Measurements from ENCODE around the gene MLX. TPM values are rescaled to one million over a fixed set of nuclear protein-coding genes. Genes with fewer than 3 reads are reported as not detected.
"Not testable (repeated sequence)": the region's sequence is repeated elsewhere in the genome, so short reads cannot be mapped to it uniquely, and the experiment has no call there.

Gene MLX
- total RNA-seq, 2 experiments from 2014 or later = 29.2 to 32.1 TPM

- no peaks in the 10 kb centered on the region for H3K9me3 Mint-ChIP-seq
- CTCF ChIA-PET = interaction anchor here (1.4 to 2.1 kb wide), 2 partner anchors 10 to 11 kb away, joined by 3 to 13 read pairs; no protein-coding TSS in a partner anchor
- no peak overlapping the region for H3K27ac ChIP-seq (ENCODE audit: low read depth in 1 of 2, low read length in 2 of 2)
- TF ChIP-seq CTCF (IDR thresholded peaks at IDR 0.05) = no peak
- intact Hi-C loops (cut with DNase I, micrococcal nuclease) = loop anchor here in 1 of 2 experiments (2.0 kb wide), 1 partner anchor 26 kb away; the partner anchor contains the start of gene COASY
- peak overlapping the region; percentile 91 for H3K4me3 Mint-ChIP-seq
- H3K9me3 ChIP-seq (ENCODE audit: control insufficient read depth in 1 of 2, insufficient read depth in 1 of 2, low read length in 2 of 2) = no peaks in the 10 kb centered on the region
- H3K4me1 Mint-ChIP-seq (ENCODE audit: low read depth) = peaks cover 45% of the 10 kb centered on the region
- H3K4me3 ChIP-seq (ENCODE audit: low read length) = peak overlapping the region; percentile 64
- DNase-seq (no peak), ATAC-seq (ENCODE audit: poor library complexity) (no peak)
- H3K27ac Mint-ChIP-seq = peak overlapping the region; percentile 71
- POLR2A ChIA-PET = interaction anchor here (1.0 to 4.9 kb wide), 8 partner anchors 11 to 249 kb away, joined by 4 to 20 read pairs (median 7); partner anchors contain the start of genes MLX, PSMC3IP, RETREG3 and STAT3
- H3K27me3 ChIP-seq (ENCODE audit: control insufficient read depth in 1 of 2, insufficient read depth in 2 of 2, low read length in 2 of 2) = no peaks in the 10 kb centered on the region
- H3K36me3 ChIP-seq (ENCODE audit: insufficient read depth, low read length) = no peaks in the 10 kb centered on the region
- H3K36me3 Mint-ChIP-seq (ENCODE audit: low read depth) = peaks cover 5% of the 10 kb centered on the region
- H3K27me3 Mint-ChIP-seq = no peaks in the 10 kb centered on the region
- H3K4me1 ChIP-seq (ENCODE audit: insufficient read depth, low read length) = peaks cover 45% of the 10 kb centered on the region
These were observed 29.6 kb upstream of the MLX start for GRCh38 chr17:42537156-42537805.

DNA sequence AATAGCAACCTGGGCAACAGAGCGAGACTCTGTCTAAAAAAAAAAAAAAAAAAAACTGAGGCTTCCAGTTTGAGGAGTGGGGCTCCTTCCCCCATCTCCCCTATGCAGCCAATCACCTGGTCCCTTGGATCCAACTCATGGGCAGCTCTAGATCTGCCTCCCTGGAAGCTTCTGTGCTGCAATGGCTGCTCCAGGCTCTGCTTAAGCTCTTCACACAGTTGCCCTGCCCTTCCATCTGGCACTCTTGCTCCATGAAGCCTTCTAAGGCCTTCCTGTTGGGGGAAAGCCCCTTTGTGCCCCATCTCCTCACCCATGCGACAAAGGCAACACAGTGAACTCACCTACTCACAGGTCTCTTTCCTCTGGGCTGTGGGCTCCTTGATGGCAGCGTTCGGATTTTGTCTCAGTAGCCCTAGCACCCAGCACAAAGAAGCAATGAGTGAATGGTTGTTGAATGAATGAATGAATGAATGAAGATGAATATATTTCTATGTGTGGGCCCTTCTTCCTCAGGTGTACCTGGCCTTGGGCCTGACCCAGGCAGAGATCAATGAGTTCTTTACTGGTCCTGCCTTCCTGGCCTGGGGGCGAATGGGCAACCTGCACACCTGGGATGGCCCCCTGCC lies 29.0 kb upstream of the MLX start:
- POLR2A ChIA-PET = interaction anchor here (4.9 kb wide), 1 partner anchor 10 kb away, joined by 20 read pairs; no protein-coding TSS in a partner anchor
- ATAC-seq (ENCODE audit: poor library complexity) = no peak

DNA sequence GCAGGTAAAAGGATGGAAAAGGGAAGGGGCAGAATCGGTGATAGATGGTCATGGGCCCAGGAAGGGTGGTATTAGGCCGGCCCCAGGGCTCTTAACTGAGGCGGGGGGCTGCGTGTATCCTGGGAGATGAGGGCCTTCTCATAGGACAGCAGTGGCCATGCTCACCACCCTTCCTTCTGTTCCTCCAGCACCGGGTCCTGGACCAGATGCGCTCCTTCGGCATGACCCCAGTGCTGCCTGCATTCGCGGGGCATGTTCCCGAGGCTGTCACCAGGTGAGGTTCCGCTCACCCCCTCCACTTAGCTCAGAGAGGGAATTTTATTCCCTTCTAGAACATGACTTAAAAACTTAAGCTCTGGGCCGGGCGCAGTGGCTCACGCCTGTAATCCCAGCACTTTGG lies 28.4 kb upstream of the MLX start:
- Mint-ChIP-seq H3K4me3 (peak overlapping the region; percentile 91), H3K36me3 (ENCODE audit: low read depth) (peaks cover 5% of the 10 kb centered on the region), H3K4me1 (ENCODE audit: low read depth) (peaks cover 42% of the 10 kb centered on the region), H3K9me3 (no peaks in the 10 kb centered on the region), H3K27me3 (no peaks in the 10 kb centered on the region), H3K27ac (no peak overlapping the region)
- Histone ChIP-seq H3K4me1 (ENCODE audit: insufficient read depth, low read length) (peaks cover 40% of the 10 kb centered on the region), H3K4me3 (ENCODE audit: low read length) (no peak overlapping the region), H3K27me3 (ENCODE audit: control insufficient read depth in 1 of 2, insufficient read depth in 2 of 2, low read length in 2 of 2) (no peaks in the 10 kb centered on the region), H3K36me3 (ENCODE audit: insufficient read depth, low read length) (peaks cover 7% of the 10 kb centered on the region), H3K9me3 (ENCODE audit: control insufficient read depth in 1 of 2, insufficient read depth in 1 of 2, low read length in 2 of 2) (no peaks in the 10 kb centered on the region), H3K27ac (ENCODE audit: low read depth in 1 of 2, low read length in 2 of 2) (no peak overlapping the region)
- ATAC-seq (ENCODE audit: poor library complexity) (no peak), DNase-seq (no peak)
- no peak for TF ChIP-seq CTCF (IDR thresholded peaks at IDR 0.05)
- intact Hi-C loops (cut with DNase I, micrococcal nuclease) = no loop called here
- ChIA-PET POLR2A (interaction anchor here (4.9 kb wide), 1 partner anchor 10 kb away, joined by 20 read pairs; no protein-coding TSS in a partner anchor), CTCF (no interaction called here)

More for the DNA sequence above, 29.0 kb upstream of the MLX start:
- H3K4me3 Mint-ChIP-seq = peak overlapping the region; percentile 91
- H3K27ac Mint-ChIP-seq = no peak overlapping the region
- Histone ChIP-seq H3K27me3 (ENCODE audit: control insufficient read depth in 1 of 2, insufficient read depth in 2 of 2, low read length in 2 of 2) (no peaks in the 10 kb centered on the region), H3K27ac (ENCODE audit: low read depth in 1 of 2, low read length in 2 of 2) (no peak overlapping the region), H3K4me1 (ENCODE audit: insufficient read depth, low read length) (peaks cover 40% of the 10 kb centered on the region), H3K4me3 (ENCODE audit: low read length) (no peak overlapping the region), H3K9me3 (ENCODE audit: control insufficient read depth in 1 of 2, insufficient read depth in 1 of 2, low read length in 2 of 2) (no peaks in the 10 kb centered on the region), H3K36me3 (ENCODE audit: insufficient read depth, low read length) (peaks cover 3% of the 10 kb centered on the region)
- H3K36me3 Mint-ChIP-seq (ENCODE audit: low read depth) = peaks cover 5% of the 10 kb centered on the region
- TF ChIP-seq CTCF (IDR thresholded peaks at IDR 0.05) = no peak
- intact Hi-C loops (cut with DNase I, micrococcal nuclease) = loop anchor here in 1 of 2 experiments (2.0 kb wide), 1 partner anchor 25 kb away; the partner anchor contains the start of gene COASY
- no peaks in the 10 kb centered on the region for H3K27me3 Mint-ChIP-seq
- H3K9me3 Mint-ChIP-seq = no peaks in the 10 kb centered on the region
- H3K4me1 Mint-ChIP-seq (ENCODE audit: low read depth) = peaks cover 45% of the 10 kb centered on the region
- CTCF ChIA-PET = interaction anchor here (1.4 kb wide), 1 partner anchor 11 kb away, joined by 3 read pairs; no protein-coding TSS in a partner anchor
- no peak for DNase-seq

DNA sequence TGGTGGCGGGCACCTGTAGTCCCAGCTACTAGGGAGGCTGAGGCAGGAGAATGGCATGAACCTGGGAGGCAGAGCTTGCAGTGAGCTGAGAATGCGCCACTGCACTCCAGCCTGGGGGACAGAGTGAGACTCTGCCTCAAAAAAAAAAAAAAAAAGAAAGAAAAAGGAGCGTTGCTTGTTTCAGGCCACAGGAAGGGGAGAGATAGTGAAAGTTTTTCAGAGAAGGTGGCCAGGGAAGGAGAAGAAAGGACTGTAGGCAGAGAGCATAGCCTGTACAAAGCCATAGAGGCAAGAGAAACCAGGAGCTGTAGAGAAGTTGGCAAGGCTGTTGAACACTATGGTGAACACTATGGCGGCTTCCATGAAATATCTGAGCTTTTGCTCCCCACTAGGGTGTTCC lies 26.3 kb upstream of the MLX start:
- H3K9me3 Mint-ChIP-seq; H3K27me3 Mint-ChIP-seq; H3K27ac ChIP-seq (ENCODE audit: low read depth in 1 of 2, low read length in 2 of 2); ATAC-seq (ENCODE audit: poor library complexity); H3K4me3 ChIP-seq (ENCODE audit: low read length); intact Hi-C loops (cut with DNase I, micrococcal nuclease); H3K36me3 Mint-ChIP-seq (ENCODE audit: low read depth); H3K27me3 ChIP-seq (ENCODE audit: control insufficient read depth in 1 of 2, insufficient read depth in 2 of 2, low read length in 2 of 2); H3K9me3 ChIP-seq (ENCODE audit: control insufficient read depth in 1 of 2, insufficient read depth in 1 of 2, low read length in 2 of 2); DNase-seq; H3K36me3 ChIP-seq (ENCODE audit: insufficient read depth, low read length): not testable (repeated sequence)
- Mint-ChIP-seq H3K27ac (peak overlapping the region; percentile 38), H3K4me3 (peak overlapping the region; percentile 60), H3K4me1 (ENCODE audit: low read depth) (peaks cover 33% of the 10 kb centered on the region)
- peaks cover 36% of the 10 kb centered on the region for H3K4me1 ChIP-seq (ENCODE audit: insufficient read depth, low read length)
- POLR2A ChIA-PET = interaction anchor here (0.6 to 2.0 kb wide), 4 partner anchors 10 to 152 kb away, joined by 3 to 6 read pairs (median 5); partner anchors contain the start of gene STAT3
- CTCF ChIA-PET = interaction anchor here (0.5 to 1.9 kb wide), 3 partner anchors 9 to 88 kb away, joined by 3 to 12 read pairs (median 3); no protein-coding TSS in a partner anchor
